PC-9 (cell line): ENCODE measurements around the gene CEP20.

ENCODE experiments used
- CTCF ChIP-seq: fragments of 200-600 bp; sonication (generic); conservative IDR thresholded peaks from 2 replicates; pipeline ENCODE4 v1.6.1; 2017; ENCODE audit warnings: mixed run types, antibody characterized with exemption, mild to moderate bottlenecking, moderate library complexity
- EZH2 ChIP-seq: fragments of 200-600 bp; sonication (generic); IDR thresholded peaks from 2 replicates; pipeline ENCODE4 v1.8.0; 2017; ENCODE audit warnings: antibody characterized with exemption, low read depth

GRCh38 chr16:15887283-15887682, 1.1 kb downstream of the CEP20 start:
- no peak for TF ChIP-seq CTCF
- no peak for TF ChIP-seq EZH2
